GM23248 (cell line): ENCODE results near the gene GNB4. TPM values are rescaled to one million over a fixed set of nuclear protein-coding genes. Genes with fewer than 3 reads are reported as not detected.

Experiments used
- DNase-seq: peaks from one replicate; pipeline ENCODE4 v3.0.0-alpha.2; 2015
- H2AFZ ChIP-seq: fragments of 200-600 bp; sonication (generic); 2 replicates; pipeline ENCODE4 v1.6.1; 2016; ENCODE audit warnings: antibody characterized with exemption
- H3F3A ChIP-seq: fragments of 200-600 bp; sonication (generic); 2 replicates; pipeline ENCODE4 v1.6.1; 2016; ENCODE audit warnings: mild to moderate bottlenecking, antibody characterized with exemption, mixed run types; ENCODE audit not compliant: insufficient read depth
- H3K27ac ChIP-seq: fragments of 200-600 bp; sonication (generic); 2 replicates; pipeline ENCODE4 v1.5.1; 2016; ENCODE audit warnings: mild to moderate bottlenecking
- H3K27me3 ChIP-seq: fragments of 200-600 bp; sonication (generic); replicated peaks from 2 replicates; pipeline ENCODE4 v1.6.1; 2016; ENCODE audit warnings: mild to moderate bottlenecking; ENCODE audit not compliant: insufficient read depth
- H3K36me3 ChIP-seq: fragments of 200-600 bp; sonication (generic); 2 replicates; pipeline ENCODE4 v1.6.1; 2016; ENCODE audit warnings: low read depth, mild to moderate bottlenecking
- H3K4me1 ChIP-seq: fragments of 200-600 bp; sonication (generic); 2 replicates; pipeline ENCODE4 v1.6.1; 2016; ENCODE audit warnings: mild to moderate bottlenecking; ENCODE audit not compliant: insufficient read depth
- H3K4me2 ChIP-seq: fragments of 200-600 bp; sonication (generic); one replicate; pipeline ENCODE4 v1.6.1; 2016; ENCODE audit warnings: mild to moderate bottlenecking; ENCODE audit not compliant: unreplicated experiment
- H3K4me3 ChIP-seq: fragments of 200-600 bp; sonication (generic); 2 replicates; pipeline ENCODE4 v1.5.1; 2016; ENCODE audit warnings: mild to moderate bottlenecking
- H3K79me2 ChIP-seq: fragments of 200-600 bp; sonication (generic); 2 replicates; pipeline ENCODE4 v1.6.1; 2016; ENCODE audit warnings: mild to moderate bottlenecking; ENCODE audit not compliant: insufficient read depth
- H3K9ac ChIP-seq: fragments of 200-600 bp; sonication (generic); 2 replicates; pipeline ENCODE4 v1.6.1; 2016; ENCODE audit warnings: mild to moderate bottlenecking
- H3K9me2 ChIP-seq: fragments of 200-600 bp; sonication (generic); 2 replicates; pipeline ENCODE4 v1.6.1; 2016; ENCODE audit warnings: mixed run types, mild to moderate bottlenecking, moderate library complexity; ENCODE audit not compliant: insufficient read depth
- H3K9me3 ChIP-seq: fragments of 200-600 bp; sonication (generic); one replicate; pipeline ENCODE4 v1.6.1; 2017; ENCODE audit warnings: low read depth
- H4K20me1 ChIP-seq: fragments of 200-600 bp; sonication (generic); 2 replicates; pipeline ENCODE4 v1.6.0; 2016; ENCODE audit not compliant: insufficient read depth
- EZH2 ChIP-seq: fragments of 200-600 bp; sonication (generic); IDR thresholded peaks from 2 replicates; pipeline ENCODE4 v1.6.1; 2018; ENCODE audit warnings: antibody characterized with exemption, mild to moderate bottlenecking; ENCODE audit not compliant: insufficient read depth, poor library complexity, severe bottlenecking
- WGBS, 2 experiments: methylation state at CpG; one replicate each; pipeline ENCODE4 v1.1.6; 2015 to 2017; ENCODE audit warnings: low lambda C conversion rate in 2 of 2, low coverage in 1 of 2; ENCODE audit errors: missing lambda C conversion rate in 2 of 2; 5-methylcytosine and 5-hydroxymethylcytosine counted together
- in situ Hi-C: fragments of 300-500 bp; cut with MboI; formaldehyde crosslinking; loops from 2 replicates; pipeline ENCODE4 v1.15.0; 2020
- polyA plus RNA-seq: library from polyadenylated mRNA; unstranded; fragments of >200 nt; fragmentation: Nextera tagmentation; extraction: Ambion mirVana; gene quantifications from 2 replicates; pipeline ENCODE4 v1.2.1, GENCODE V29; 2016
- small RNA-seq: library from RNA; depleted of rRNA; stranded (forward); fragments of <200 nt; gene quantifications from one replicate; pipeline ENCODE3, GENCODE V24; 2014; ENCODE audit warnings: low read depth, low replicate concordance
- total RNA-seq: library from RNA; depleted of rRNA; stranded (reverse); fragments of >200 nt; shearing (Covaris generic); gene quantifications from 2 replicates; pipeline ENCODE4 v1.2.3, GENCODE V29; 2014; rRNA removed

Gene GNB4
- total and polyA plus RNA-seq, 2 experiments from 2014 or later, result 42.3 to 84.7 TPM

- no peaks in the 10 kb centered on the region; the same call in 1 of the 2 replicates for H3F3A ChIP-seq
- TF ChIP-seq EZH2, result no peak
- peaks cover 45% of the 10 kb centered on the region for H3K79me2 ChIP-seq
- H3K9ac ChIP-seq, result peak within 1 kb of the TSS; percentile 85
- DNase-seq, result peak; percentile 99
- H3K9me3 ChIP-seq, result no peaks in the 10 kb centered on the region
- peak within 1 kb of the TSS; percentile 89 for H3K4me3 ChIP-seq
- peak within 1 kb of the TSS; percentile 85 for H3K4me2 ChIP-seq
- no peaks in the 10 kb centered on the region for H3K27me3 ChIP-seq
- peak within 1 kb of the TSS; percentile 79 for H3K27ac ChIP-seq
- in situ Hi-C loops, result no loop called here
- H3K9me2 ChIP-seq, result no peaks in the 10 kb centered on the region
- peak within 1 kb of the TSS; percentile 91 for H2AFZ ChIP-seq
- 1% methylated on average over 41 to 62 of the region's 63 CpGs for WGBS, 2 experiments
- H3K36me3 ChIP-seq, result peaks cover 9% of the 10 kb centered on the region
- peaks cover 16% of the 10 kb centered on the region for H3K4me1 ChIP-seq
- no peaks in the 10 kb centered on the region for H4K20me1 ChIP-seq
Observed at GRCh38 chr3:179347345-179348194, 103.7 kb downstream of the GNB4 start, which contains the start of gene MFN1. Gene MFN1, plus strand, starts transcription at chr3:179347709. Its CDS starts 1,143 bp downstream, at chr3:179348852.

Small RNA genes within 50 kb of the gene (small RNA-seq; reads per million reads assigned to genes)
- gene AC007620.1, result not detected

Other genes with a start within 250 kb of the GNB4 start
- gene KCNMB3, start 200.4 kb downstream of the GNB4 start, total RNA-seq, result 0.38 and 0.54 TPM in 2 replicates
- gene KCNMB3, start 200.4 kb downstream of the GNB4 start, polyA plus RNA-seq, result 0.47 and 0.50 TPM in 2 replicates
- 68.0 and 76.9 TPM in 2 replicates for gene ZNF639, start 128.4 kb downstream of the GNB4 start, total RNA-seq
- 26.8 and 27.9 TPM in 2 replicates for gene ZNF639, start 128.4 kb downstream of the GNB4 start, polyA plus RNA-seq
- 44.7 and 54.9 TPM in 2 replicates for gene MFN1, start 103.8 kb downstream of the GNB4 start, total RNA-seq
- gene MFN1, start 103.8 kb downstream of the GNB4 start, polyA plus RNA-seq, result 19.1 and 22.2 TPM in 2 replicates
- gene ACTL6A, start 111.5 kb upstream of the GNB4 start, total RNA-seq, result 44.5 and 98.6 TPM in 2 replicates
- gene ACTL6A, start 111.5 kb upstream of the GNB4 start, polyA plus RNA-seq, result 82.9 and 93.5 TPM in 2 replicates
- 18.6 and 25.0 TPM in 2 replicates for gene MRPL47, start 153.2 kb upstream of the GNB4 start, total RNA-seq
- gene MRPL47, start 153.2 kb upstream of the GNB4 start, polyA plus RNA-seq, result 60.5 and 66.0 TPM in 2 replicates
- gene NDUFB5, start 153.3 kb upstream of the GNB4 start, total RNA-seq, result 79.5 and 90.8 TPM in 2 replicates
- gene NDUFB5, start 153.3 kb upstream of the GNB4 start, polyA plus RNA-seq, result 126 and 142 TPM in 2 replicates
- 4.6 and 8.2 TPM in 2 replicates for gene USP13, start 201.6 kb upstream of the GNB4 start, total RNA-seq
- 6.0 and 9.2 TPM in 2 replicates for gene USP13, start 201.6 kb upstream of the GNB4 start, polyA plus RNA-seq